Placental pericyte (primary cell): ENCODE measurements around the gene TSPAN4. TPM values are rescaled to one million over a fixed set of nuclear protein-coding genes. Genes with fewer than 3 reads are reported as not detected.

Source experiments
- small RNA-seq: library from RNA; depleted of rRNA; stranded (forward); fragments of <200 nt; gene quantifications from one replicate; pipeline ENCODE3, GENCODE V24; 2012; ENCODE audit warnings: low replicate concordance
- total RNA-seq: library from RNA; depleted of rRNA; stranded (reverse); fragments of >200 nt; gene quantifications from 2 replicates; pipeline ENCODE4 v1.2.3, GENCODE V29; 2012

Gene TSPAN4
- total RNA-seq, result 186 and 224 TPM in 2 replicates

GRCh38 chr11:842370-843002 lies at the start of gene TSPAN4, which contains the start of gene POLR2L:
Gene TSPAN4 (plus strand): TSS chr11:842852. CDS start chr11:850305, 7,453 bp downstream.
Gene POLR2L (minus strand): TSS chr11:842529. CDS start chr11:842508, 21 bp downstream.

DNA sequence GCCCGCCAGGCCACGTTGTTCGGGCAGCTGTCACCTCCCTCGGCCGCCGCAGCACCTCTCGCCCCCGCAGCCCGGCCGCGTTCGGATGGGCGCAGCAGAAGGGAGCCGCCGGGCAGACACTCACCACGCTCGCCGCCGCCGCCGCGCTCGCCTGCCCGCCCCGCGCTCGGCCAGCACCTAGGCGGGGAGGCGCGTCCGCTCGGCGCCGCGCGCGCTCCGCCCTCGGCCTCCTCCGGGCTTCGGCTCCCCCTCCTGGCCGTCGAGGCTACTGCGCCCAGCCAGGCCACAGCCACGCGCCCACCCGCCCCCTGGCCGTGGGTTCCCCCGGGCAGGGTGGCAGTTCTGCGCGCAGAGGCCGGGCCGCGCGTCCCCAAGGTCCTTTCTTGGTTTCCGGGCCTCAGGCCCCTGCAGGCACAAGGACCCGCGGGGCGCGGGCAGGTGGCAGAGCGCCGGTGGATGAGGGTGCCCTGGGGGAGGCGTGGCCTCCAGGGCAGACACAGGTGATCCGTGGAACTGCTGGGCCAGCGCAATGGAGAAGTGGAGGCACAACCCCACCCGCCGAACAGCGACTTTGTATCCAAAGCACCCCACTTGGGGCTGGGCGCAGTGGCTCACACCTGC lies 44.4 kb upstream of the TSPAN4 start, which contains the start of gene SLC25A22:
SLC25A22 (minus strand) TSS at position 189 of the 621 bp plus-strand sequence. CDS start 3,275 bp downstream, outside the sequence.

DNA sequence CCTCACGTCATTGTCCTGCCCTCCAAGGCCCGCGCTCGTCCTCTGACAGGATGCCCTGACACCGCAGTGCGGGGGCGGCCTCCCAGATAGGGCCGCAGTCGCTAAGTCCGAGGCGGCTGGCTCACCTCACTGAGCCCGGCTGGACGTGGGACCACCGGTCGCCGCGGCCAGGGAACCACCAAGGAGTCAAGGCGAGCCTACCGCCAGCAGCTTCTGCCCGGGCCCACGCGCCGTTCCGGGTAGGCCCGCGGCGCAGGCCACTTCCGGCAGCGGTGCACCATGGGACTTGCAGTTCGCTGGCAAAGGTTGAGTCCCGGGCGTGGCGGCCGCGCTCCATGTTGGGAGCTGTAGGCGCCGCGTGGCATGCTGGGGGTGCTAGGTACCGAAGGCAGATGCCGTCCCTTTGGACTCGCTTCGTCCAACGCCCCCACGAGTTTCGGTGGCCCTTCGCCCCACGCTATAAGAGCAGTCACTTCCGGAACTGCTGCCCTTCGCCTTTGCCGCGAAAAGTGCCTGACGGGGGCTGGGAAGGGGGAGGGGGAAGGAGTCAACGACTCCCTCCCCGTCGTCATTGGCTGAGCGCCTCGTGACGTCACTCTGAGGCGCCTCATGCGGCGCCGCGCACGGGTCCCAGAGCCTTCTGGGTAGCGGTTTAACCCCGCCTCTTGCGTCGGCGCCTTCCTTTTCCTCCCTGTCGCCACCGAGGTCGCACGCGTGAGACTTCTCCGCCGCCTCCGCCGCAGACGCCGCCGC lies 33.2 kb upstream of the TSPAN4 start, which contains the start of gene RPLP2:
RPLP2 (plus strand) TSS at position 681 of the 753 bp plus-strand sequence. CDS start 268 bp downstream, outside the sequence.

GRCh38 chr11:818396-819128 lies 24.1 kb upstream of the TSPAN4 start, which contains the start of gene PNPLA2:
Gene PNPLA2 (plus strand): TSS chr11:818914. CDS start chr11:819719, 805 bp downstream.

DNA sequence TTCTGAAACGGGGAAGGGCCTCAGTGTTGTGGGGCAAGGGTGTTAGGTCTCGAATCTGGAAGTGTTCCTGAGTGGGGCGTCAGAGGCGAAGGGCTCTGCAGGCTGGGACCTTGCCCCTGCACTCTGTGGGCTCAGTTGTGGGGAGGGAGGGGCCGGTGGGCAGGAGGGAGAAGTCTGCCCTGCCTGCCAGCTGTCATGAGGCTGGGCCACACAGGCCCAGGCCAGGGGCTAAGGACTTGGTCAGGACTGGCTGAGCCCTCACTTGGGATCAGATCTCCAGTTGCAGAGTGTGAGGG lies 14.8 kb upstream of the TSPAN4 start, which contains the start of gene CRACR2B:
CRACR2B (plus strand) TSS at position 23 of the 296 bp plus-strand sequence. CDS start 689 bp downstream, outside the sequence.

DNA sequence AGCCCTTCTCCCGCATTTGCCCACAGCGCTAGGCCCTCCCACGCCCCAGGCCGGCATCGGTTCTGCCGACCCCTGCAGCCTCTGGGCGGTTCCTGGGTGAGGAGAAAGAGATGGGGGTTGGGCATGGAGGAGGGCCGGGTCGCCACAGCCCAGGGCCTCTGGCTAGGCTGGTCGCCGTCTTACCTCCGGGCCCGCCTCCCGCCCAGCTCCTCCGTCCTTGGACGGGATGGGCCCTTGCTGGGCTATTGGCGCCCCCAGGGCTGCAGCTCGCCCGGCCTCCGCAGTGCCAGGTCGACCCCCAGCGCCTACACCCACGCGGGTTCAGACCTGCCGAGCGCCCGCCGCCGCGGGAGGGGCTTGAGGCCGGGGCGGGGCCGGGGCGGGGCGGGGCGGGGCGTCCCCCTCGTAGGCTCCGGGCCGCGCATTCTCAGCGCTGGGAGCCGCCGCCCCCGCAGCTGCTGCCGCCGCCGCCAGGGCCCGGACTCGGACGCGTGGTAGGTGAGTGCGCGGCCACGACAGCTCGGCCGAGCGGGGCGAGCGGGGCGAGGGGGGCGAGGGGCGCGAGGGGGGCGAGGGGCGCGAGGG lies 10.0 kb upstream of the TSPAN4 start, which contains the start of gene CD151:
CD151 (plus strand) TSS at position 424 of the 585 bp plus-strand sequence. CDS start 3,118 bp downstream, outside the sequence.

DNA sequence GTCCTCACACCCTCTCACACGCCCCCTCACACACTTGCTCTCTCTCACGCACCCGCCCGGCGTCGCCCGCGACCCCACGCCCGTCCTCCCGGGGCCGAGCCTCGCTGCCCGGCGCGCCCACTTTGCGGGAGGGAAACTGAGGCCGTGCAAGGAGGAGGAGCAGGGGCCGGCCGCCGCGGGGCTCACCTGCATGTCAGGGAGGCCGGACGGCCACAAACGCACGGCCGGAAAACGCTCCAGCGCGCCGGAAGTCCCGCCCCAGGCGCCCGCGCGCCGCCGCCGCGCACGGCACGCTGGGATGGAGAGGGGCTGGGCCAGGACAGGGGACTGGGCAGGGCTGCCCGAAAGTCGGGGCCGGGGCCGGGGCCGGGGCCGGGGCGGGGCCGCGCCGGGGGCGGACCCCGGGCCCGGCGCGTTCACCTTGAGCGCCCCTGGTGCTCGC lies 68.0 kb downstream of the TSPAN4 start, which contains the start of gene CHID1:
CHID1 (minus strand) TSS at position 222 of the 442 bp plus-strand sequence. CDS start 5,994 bp downstream, outside the sequence.

Small RNA genes lying within 50 kb of the gene (small RNA-seq; reads per million reads assigned to genes)
- gene SNORA52, result not detected

Other genes starting within 250 kb of the TSPAN4 start
- gene IRF7, start 226.9 kb upstream of the TSPAN4 start, total RNA-seq, result 9.3 and 17.9 TPM in 2 replicates
- not detected in 2 replicates for gene CDHR5, start 217.9 kb upstream of the TSPAN4 start, total RNA-seq
- not detected in 2 replicates for gene SCT, start 215.7 kb upstream of the TSPAN4 start, total RNA-seq
- gene DRD4, start 205.6 kb upstream of the TSPAN4 start, total RNA-seq, result 0.22 TPM in 1 of 2 replicates, not detected in the other
- 29.1 and 39.2 TPM in 2 replicates for gene DEAF1, start 147.6 kb upstream of the TSPAN4 start, total RNA-seq
- gene TMEM80, start 147.0 kb upstream of the TSPAN4 start, total RNA-seq, result 7.0 and 14.6 TPM in 2 replicates
- gene EPS8L2, start 136.6 kb upstream of the TSPAN4 start, total RNA-seq, result 51.4 and 51.7 TPM in 2 replicates
- gene TALDO1, start 95.4 kb upstream of the TSPAN4 start, total RNA-seq, result 213 and 250 TPM in 2 replicates
- gene GATD1, start 65.4 kb upstream of the TSPAN4 start, total RNA-seq, result 39.9 and 53.8 TPM in 2 replicates
- 0.22 and 1.4 TPM in 2 replicates for gene CEND1, start 52.8 kb upstream of the TSPAN4 start, total RNA-seq
- gene SLC25A22, start 44.6 kb upstream of the TSPAN4 start, total RNA-seq, result 11.2 and 23.0 TPM in 2 replicates
- gene PIDD1, start 37.6 kb upstream of the TSPAN4 start, total RNA-seq, result 8.1 and 8.6 TPM in 2 replicates
- gene RPLP2, start 32.9 kb upstream of the TSPAN4 start, total RNA-seq, result 123 and 310 TPM in 2 replicates
- 24.9 and 51.9 TPM in 2 replicates for gene PNPLA2, start 23.9 kb upstream of the TSPAN4 start, total RNA-seq
- gene CRACR2B, start 14.9 kb upstream of the TSPAN4 start, total RNA-seq, result 0.66 and 1.4 TPM in 2 replicates
- 283 and 431 TPM in 2 replicates for gene CD151, start 9.9 kb upstream of the TSPAN4 start, total RNA-seq
- 55.6 and 107 TPM in 2 replicates for gene POLR2L, start 323 bp upstream of the TSPAN4 start, total RNA-seq
- gene CHID1, start 68.0 kb downstream of the TSPAN4 start, total RNA-seq, result 49.0 and 71.1 TPM in 2 replicates
- gene AP2A2, start 83.0 kb downstream of the TSPAN4 start, total RNA-seq, result 49.9 and 61.4 TPM in 2 replicates
- gene MUC6, start 193.9 kb downstream of the TSPAN4 start, total RNA-seq, result not detected in 2 replicates
- gene MUC2, start 232.0 kb downstream of the TSPAN4 start, total RNA-seq, result not detected in 2 replicates